Endodermal cell (in vitro differentiated cells): ENCODE measurements around the gene ZNF76. TPM values are rescaled to one million over a fixed set of nuclear protein-coding genes. Genes with fewer than 3 reads are reported as not detected.

Experiments
- DNase-seq: peaks from one replicate; pipeline ENCODE4 v3.0.0-alpha.2; 2017
- H3K27ac ChIP-seq: 2 replicates; pipeline ENCODE4 v1.5.1; 2013; ENCODE audit warnings: mild to moderate bottlenecking, low read depth, low read length, moderate library complexity
- H3K27me3 ChIP-seq: 2 replicates; pipeline ENCODE4 v1.6.1; 2013; ENCODE audit warnings: mild to moderate bottlenecking, low read length, moderate library complexity; ENCODE audit not compliant: insufficient read depth, control insufficient read depth, poor library complexity, severe bottlenecking
- H3K36me3 ChIP-seq: 2 replicates; pipeline ENCODE4 v1.7.0; 2013; ENCODE audit warnings: mild to moderate bottlenecking, low read length, moderate library complexity; ENCODE audit not compliant: control insufficient read depth, insufficient read depth
- H3K4me1 ChIP-seq: one replicate; pipeline ENCODE4 v1.7.0; 2013; ENCODE audit warnings: low read length; ENCODE audit not compliant: control insufficient read depth, insufficient read depth
- H3K4me3 ChIP-seq: 2 replicates; pipeline ENCODE4 v1.5.1; 2013; ENCODE audit warnings: mild to moderate bottlenecking, low read length, moderate library complexity
- H3K9ac ChIP-seq: 2 replicates; pipeline ENCODE4 v1.6.1; 2013; ENCODE audit warnings: mild to moderate bottlenecking, low read length, moderate library complexity; ENCODE audit not compliant: poor library complexity, severe bottlenecking; ENCODE audit errors: extremely low read depth
- H3K9me3 ChIP-seq: 2 replicates; pipeline ENCODE4 v1.6.1; 2013; ENCODE audit warnings: mild to moderate bottlenecking, low read length, moderate library complexity; ENCODE audit not compliant: control insufficient read depth
- H3K27ac Mint-ChIP-seq: 2 replicates; pipeline ENCODE4 v1.8.0; 2020; ENCODE audit warnings: mixed read lengths
- H3K27me3 Mint-ChIP-seq: 2 replicates; pipeline ENCODE4 v1.8.0; 2021; ENCODE audit warnings: mild to moderate bottlenecking, mixed read lengths; ENCODE audit not compliant: insufficient read depth
- H3K36me3 Mint-ChIP-seq: 2 replicates; pipeline ENCODE4 v1.8.0; 2020; ENCODE audit warnings: low read depth, mixed read lengths
- H3K4me1 Mint-ChIP-seq: 2 replicates; pipeline ENCODE4 v1.8.0; 2020; ENCODE audit warnings: mixed read lengths
- H3K4me3 Mint-ChIP-seq: 2 replicates; pipeline ENCODE4 v1.8.0; 2020; ENCODE audit warnings: mild to moderate bottlenecking, moderate library complexity, mixed read lengths
- H3K9me3 Mint-ChIP-seq: 2 replicates; pipeline ENCODE4 v1.8.0; 2020; ENCODE audit warnings: mild to moderate bottlenecking, mixed read lengths
- WGBS, 2 experiments: methylation state at CpG; one replicate each; pipeline versions ENCODE4 v1.1.5 to v1.1.7; 2013; ENCODE audit warnings: missing lambda C conversion rate in 2 of 2, mixed read lengths in 1 of 2; ENCODE audit not compliant: insufficient coverage in 1 of 2, insufficient read length in 1 of 2; 5-methylcytosine and 5-hydroxymethylcytosine counted together
- total RNA-seq, 2 donors: library from RNA; stranded (reverse); fragmentation: NEBNext Ultra II Directional in 1 of 2; extraction: Animal tissue kit (Norgen Biotek cat#: 25700) in 1 of 2; gene quantifications; 2 replicates in 1 of 2; 3 replicates in 1 of 2; pipeline ENCODE4 v1.2.1, GENCODE V29; 2021
- TF ChIP-seq, protein P1 (sequence below): fragments of 200-600 bp; sonication (generic); conservative IDR thresholded peaks from 2 replicates; pipeline ENCODE4 v1.5.0; 2021; ENCODE audit warnings: antibody characterized with exemption, mild to moderate bottlenecking

Gene ZNF76
- total RNA-seq, 2 donors from 2014 or later = 39.0 to 42.9 TPM

- H3K27ac ChIP-seq = no peak overlapping the region
- DNase-seq = no peak
- no peaks in the 10 kb centered on the region for H3K4me1 ChIP-seq
- H3K9ac ChIP-seq = no peak overlapping the region
- no peaks in the 10 kb centered on the region for H3K9me3 ChIP-seq
- Mint-ChIP-seq H3K9me3 (no peaks in the 10 kb centered on the region), H3K27ac (no peak overlapping the region), H3K27me3 (no peaks in the 10 kb centered on the region), H3K36me3 (peaks cover 5% of the 10 kb centered on the region), H3K4me1 (no peaks in the 10 kb centered on the region), H3K4me3 (no peak overlapping the region)
- TF ChIP-seq, protein P1, sequence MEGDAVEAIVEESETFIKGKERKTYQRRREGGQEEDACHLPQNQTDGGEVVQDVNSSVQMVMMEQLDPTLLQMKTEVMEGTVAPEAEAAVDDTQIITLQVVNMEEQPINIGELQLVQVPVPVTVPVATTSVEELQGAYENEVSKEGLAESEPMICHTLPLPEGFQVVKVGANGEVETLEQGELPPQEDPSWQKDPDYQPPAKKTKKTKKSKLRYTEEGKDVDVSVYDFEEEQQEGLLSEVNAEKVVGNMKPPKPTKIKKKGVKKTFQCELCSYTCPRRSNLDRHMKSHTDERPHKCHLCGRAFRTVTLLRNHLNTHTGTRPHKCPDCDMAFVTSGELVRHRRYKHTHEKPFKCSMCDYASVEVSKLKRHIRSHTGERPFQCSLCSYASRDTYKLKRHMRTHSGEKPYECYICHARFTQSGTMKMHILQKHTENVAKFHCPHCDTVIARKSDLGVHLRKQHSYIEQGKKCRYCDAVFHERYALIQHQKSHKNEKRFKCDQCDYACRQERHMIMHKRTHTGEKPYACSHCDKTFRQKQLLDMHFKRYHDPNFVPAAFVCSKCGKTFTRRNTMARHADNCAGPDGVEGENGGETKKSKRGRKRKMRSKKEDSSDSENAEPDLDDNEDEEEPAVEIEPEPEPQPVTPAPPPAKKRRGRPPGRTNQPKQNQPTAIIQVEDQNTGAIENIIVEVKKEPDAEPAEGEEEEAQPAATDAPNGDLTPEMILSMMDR = no peak
- no peaks in the 10 kb centered on the region for H3K36me3 ChIP-seq
- H3K4me3 ChIP-seq = no peak overlapping the region
- WGBS, 2 experiments = 97 to 100% methylated on average over 3 to 4 of the region's 4 CpGs
- no peaks in the 10 kb centered on the region for H3K27me3 ChIP-seq
Measured at GRCh38 chr6:35275744-35276260, 16.3 kb downstream of the ZNF76 start.

DNA sequence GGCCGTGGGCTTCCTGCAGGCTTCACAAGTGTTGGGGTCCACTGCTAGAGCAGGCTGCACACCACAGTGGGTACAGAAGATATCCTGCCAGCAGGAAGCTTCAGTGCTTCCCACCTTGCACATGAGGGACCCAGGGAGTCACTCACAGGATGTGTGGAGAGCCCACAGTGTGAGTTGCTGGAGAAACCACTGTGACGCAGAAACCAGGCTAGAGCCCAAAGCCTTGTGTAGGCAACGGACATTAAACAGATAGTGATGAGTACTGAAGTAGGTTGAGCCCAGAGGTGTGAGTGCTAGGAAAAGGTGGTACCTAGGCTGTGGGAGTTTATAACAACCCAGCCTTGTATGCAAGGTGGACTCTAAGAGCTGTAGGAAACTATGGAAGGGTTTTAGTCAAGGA lies 19.2 kb downstream of the ZNF76 start:
- H3K27me3 ChIP-seq = no peaks in the 10 kb centered on the region
- H3K27ac ChIP-seq = no peak overlapping the region
- no peak overlapping the region for H3K4me3 ChIP-seq
- no peak overlapping the region for H3K27ac Mint-ChIP-seq
- DNase-seq = no peak
- H3K9me3 Mint-ChIP-seq = no peaks in the 10 kb centered on the region
- TF ChIP-seq, protein P1 = no peak
- WGBS, 2 experiments = 97 to 100% methylated on average over 3 of the region's 3 CpGs
- H3K36me3 Mint-ChIP-seq = peaks cover 26% of the 10 kb centered on the region
- no peaks in the 10 kb centered on the region for H3K9me3 ChIP-seq
- no peak overlapping the region for H3K4me3 Mint-ChIP-seq
- H3K4me1 Mint-ChIP-seq = no peaks in the 10 kb centered on the region
- H3K36me3 ChIP-seq = peaks cover 19% of the 10 kb centered on the region
- H3K9ac ChIP-seq = no peak overlapping the region
- no peaks in the 10 kb centered on the region for H3K4me1 ChIP-seq
- H3K27me3 Mint-ChIP-seq = no peaks in the 10 kb centered on the region

DNA sequence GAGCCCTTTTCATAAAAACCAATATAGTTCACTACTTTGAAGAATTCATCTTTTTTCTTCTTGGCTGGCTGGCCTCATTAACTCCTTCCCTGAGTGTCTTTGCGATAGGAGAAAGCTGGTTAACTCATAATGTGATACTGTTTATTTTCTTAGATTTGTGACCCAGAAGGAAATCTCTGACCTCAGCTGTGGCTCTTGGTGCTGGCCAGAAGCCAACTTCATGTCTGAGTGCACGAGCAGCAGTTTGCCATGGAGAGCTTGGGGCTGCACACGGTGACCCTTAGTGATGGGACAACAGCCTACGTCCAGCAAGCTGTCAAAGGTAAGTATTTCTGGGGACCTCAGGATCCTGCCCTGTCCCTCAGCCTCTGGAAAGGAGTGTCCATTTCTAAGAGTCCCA lies 21.4 kb downstream of the ZNF76 start:
- Histone ChIP-seq H3K27ac (no peak overlapping the region), H3K9ac (no peak overlapping the region), H3K9me3 (no peaks in the 10 kb centered on the region), H3K27me3 (no peaks in the 10 kb centered on the region), H3K36me3 (peaks cover 28% of the 10 kb centered on the region), H3K4me1 (no peaks in the 10 kb centered on the region), H3K4me3 (no peak overlapping the region)
- Mint-ChIP-seq H3K36me3 (peaks cover 36% of the 10 kb centered on the region), H3K4me3 (no peak overlapping the region), H3K9me3 (no peaks in the 10 kb centered on the region), H3K27ac (no peak overlapping the region), H3K27me3 (no peaks in the 10 kb centered on the region), H3K4me1 (no peaks in the 10 kb centered on the region)
- WGBS, 2 experiments = 92 to 100% methylated on average over 3 to 4 of the region's 4 CpGs
- DNase-seq = no peak
- TF ChIP-seq, protein P1 = no peak
